ENCODE results near the gene HK1. TPM values are rescaled to one million over a fixed set of nuclear protein-coding genes. Genes with fewer than 3 reads are reported as not detected.
A peak's percentile ranks its signal among the peaks of the same experiment; 100 is the strongest.

Gene HK1
- total and polyA plus RNA-seq, 2 donors (not counting 1 experiment from before 2014, with no cell fraction given), result 60.6 to 172 TPM

DNA sequence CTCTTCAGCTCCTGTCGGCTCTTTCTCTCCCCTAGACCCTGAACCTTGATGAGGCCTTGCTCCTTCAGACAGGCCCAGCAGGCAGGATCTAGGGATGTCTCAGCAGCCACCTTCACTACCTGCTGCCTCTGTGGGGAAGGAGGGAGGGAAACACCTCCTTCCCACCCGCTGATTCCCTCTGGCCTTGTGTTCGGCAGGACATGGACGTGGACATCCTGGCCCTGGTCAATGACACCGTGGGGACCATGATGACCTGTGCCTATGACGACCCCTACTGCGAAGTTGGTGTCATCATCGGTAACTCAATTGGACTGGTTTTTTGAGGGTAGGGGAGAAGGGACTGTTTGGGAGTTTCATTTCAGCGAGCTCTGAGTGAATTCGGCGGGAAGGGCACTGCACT, 37.8 kb upstream of the HK1 start:
- Histone ChIP-seq H3K27me3 (ENCODE audit: control insufficient read depth, insufficient read depth, low read length) (no peaks in the 10 kb centered on the region), H2AFZ (ENCODE audit: low read length) (no peak overlapping the region), H3K4me1 (ENCODE audit: control insufficient read depth, extremely low read depth, insufficient read depth, low read length) (no peaks in the 10 kb centered on the region), H3K4me2 (ENCODE audit: extremely low read depth, insufficient read depth, low read length) (no peak overlapping the region), H3K79me2 (ENCODE audit: control insufficient read depth, insufficient read depth, low read length) (no peaks in the 10 kb centered on the region), H3K4me3 (replicated peaks in 1 of 4; ENCODE audit: control extremely low read depth in 1 of 4, insufficient read depth in 1 of 4, low read depth in 3 of 4, low read length in 4 of 4) (no peak overlapping the region), H3K27ac (ENCODE audit: insufficient read depth, low read length) (no peak overlapping the region), H3K9ac (ENCODE audit: insufficient read depth, low read length) (no peak overlapping the region), H4K20me1 (ENCODE audit: control insufficient read depth, extremely low read depth, insufficient read depth, low read length) (no peaks in the 10 kb centered on the region), H3K36me3 (ENCODE audit: control insufficient read depth, insufficient read depth, low read length) (no peaks in the 10 kb centered on the region), H3K9me3 (ENCODE audit: control insufficient read depth, insufficient read depth, low read depth, low read length) (no peaks in the 10 kb centered on the region)
- no peak for DNase-seq (ENCODE audit: low read depth in 2 of 2)
- TF ChIP-seq EZH2 (IDR thresholded peaks at IDR 0.05; ENCODE audit: low read length, missing control alignments), result no peak
- TF ChIP-seq, protein P1, sequence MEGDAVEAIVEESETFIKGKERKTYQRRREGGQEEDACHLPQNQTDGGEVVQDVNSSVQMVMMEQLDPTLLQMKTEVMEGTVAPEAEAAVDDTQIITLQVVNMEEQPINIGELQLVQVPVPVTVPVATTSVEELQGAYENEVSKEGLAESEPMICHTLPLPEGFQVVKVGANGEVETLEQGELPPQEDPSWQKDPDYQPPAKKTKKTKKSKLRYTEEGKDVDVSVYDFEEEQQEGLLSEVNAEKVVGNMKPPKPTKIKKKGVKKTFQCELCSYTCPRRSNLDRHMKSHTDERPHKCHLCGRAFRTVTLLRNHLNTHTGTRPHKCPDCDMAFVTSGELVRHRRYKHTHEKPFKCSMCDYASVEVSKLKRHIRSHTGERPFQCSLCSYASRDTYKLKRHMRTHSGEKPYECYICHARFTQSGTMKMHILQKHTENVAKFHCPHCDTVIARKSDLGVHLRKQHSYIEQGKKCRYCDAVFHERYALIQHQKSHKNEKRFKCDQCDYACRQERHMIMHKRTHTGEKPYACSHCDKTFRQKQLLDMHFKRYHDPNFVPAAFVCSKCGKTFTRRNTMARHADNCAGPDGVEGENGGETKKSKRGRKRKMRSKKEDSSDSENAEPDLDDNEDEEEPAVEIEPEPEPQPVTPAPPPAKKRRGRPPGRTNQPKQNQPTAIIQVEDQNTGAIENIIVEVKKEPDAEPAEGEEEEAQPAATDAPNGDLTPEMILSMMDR (conservative IDR thresholded peaks at IDR 0.05 in 1 of 2, IDR thresholded peaks at IDR 0.05 in 1 of 2; ENCODE audit: low read depth in 1 of 2, low read length in 2 of 2), result no peak

DNA sequence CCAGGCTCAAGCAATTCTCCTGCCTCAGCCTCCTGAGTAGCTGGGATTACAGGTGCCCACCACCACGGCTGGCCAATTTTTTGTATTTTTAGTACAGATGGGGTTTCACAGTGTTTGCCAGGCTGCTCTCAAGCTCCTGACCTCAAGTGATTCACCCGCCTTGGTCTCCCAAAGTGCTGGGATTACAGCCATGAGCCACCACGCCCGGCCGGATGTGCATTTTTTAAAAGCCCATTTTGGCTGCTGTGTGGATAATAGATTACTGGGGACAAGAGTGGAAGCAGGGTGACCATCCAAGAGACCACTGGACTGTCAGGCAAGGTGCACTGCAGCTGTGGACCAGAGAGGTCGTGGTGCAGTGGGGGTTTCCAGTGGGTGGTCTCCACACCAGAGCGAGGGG, 36.7 kb upstream of the HK1 start:
- H4K20me1 ChIP-seq (ENCODE audit: control insufficient read depth, extremely low read depth, insufficient read depth, low read length), result no peaks in the 10 kb centered on the region
- no peak for TF ChIP-seq EZH2 (IDR thresholded peaks at IDR 0.05; ENCODE audit: low read length, missing control alignments)
- H3K4me2 ChIP-seq (ENCODE audit: extremely low read depth, insufficient read depth, low read length), result peak overlapping the region; percentile 10
- no peaks in the 10 kb centered on the region for H3K27me3 ChIP-seq (ENCODE audit: control insufficient read depth, insufficient read depth, low read length)
- H3K36me3 ChIP-seq (ENCODE audit: control insufficient read depth, insufficient read depth, low read length), result no peaks in the 10 kb centered on the region
- no peaks in the 10 kb centered on the region for H3K9me3 ChIP-seq (ENCODE audit: control insufficient read depth, insufficient read depth, low read depth, low read length)
- H3K4me1 ChIP-seq (ENCODE audit: control insufficient read depth, extremely low read depth, insufficient read depth, low read length), result no peaks in the 10 kb centered on the region
- H2AFZ ChIP-seq (ENCODE audit: low read length), result no peak overlapping the region
- H3K27ac ChIP-seq (ENCODE audit: insufficient read depth, low read length), result no peak overlapping the region
- H3K4me3 ChIP-seq (replicated peaks in 1 of 4; ENCODE audit: control extremely low read depth in 1 of 4, insufficient read depth in 1 of 4, low read depth in 3 of 4, low read length in 4 of 4), result no peak overlapping the region
- H3K79me2 ChIP-seq (ENCODE audit: control insufficient read depth, insufficient read depth, low read length), result no peaks in the 10 kb centered on the region
- no peak overlapping the region for H3K9ac ChIP-seq (ENCODE audit: insufficient read depth, low read length)
- peak; percentile 34 to 80 for DNase-seq (ENCODE audit: low read depth in 2 of 2)

DNA sequence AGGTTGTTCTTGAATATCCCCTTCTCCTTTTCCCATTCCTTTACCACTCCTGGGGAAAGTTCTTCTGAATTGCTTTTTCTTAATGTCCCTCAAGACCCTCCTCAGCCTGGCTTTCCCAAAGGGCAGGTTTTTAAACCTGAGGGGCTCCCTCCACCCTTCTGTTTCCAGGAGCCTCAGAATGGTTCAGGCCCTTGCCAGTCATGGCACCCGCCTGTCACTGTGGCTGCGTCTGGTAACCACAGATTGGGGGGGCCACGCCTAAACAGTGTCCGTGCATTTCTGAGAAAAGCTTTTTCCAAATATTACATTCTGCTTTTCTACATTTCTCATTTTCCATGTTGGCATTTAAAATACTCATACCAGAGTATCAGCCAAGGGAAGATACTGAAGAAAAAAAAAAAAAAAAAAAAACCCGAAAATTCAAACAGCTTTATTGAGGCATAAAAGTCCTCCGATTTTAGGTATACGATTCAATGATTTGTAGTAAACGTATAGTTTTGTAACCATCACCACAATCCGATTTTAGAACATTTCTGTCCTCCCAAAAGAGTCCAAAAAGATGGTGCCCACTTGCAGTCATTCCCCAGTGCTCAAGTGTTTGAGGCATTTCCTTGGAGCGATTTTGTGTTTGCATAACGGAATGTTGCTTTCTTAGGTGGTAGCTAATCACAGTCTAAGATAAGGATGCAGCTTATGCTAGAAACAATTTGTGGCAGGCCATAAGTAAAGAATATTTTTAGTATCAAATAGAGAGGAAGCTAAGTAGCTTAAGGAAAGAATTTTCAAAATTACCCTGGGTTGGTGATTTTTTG, 36.0 kb upstream of the HK1 start:
- TF ChIP-seq EZH2 (IDR thresholded peaks at IDR 0.05; ENCODE audit: low read length, missing control alignments), result no peak
- TF ChIP-seq, protein P1 (conservative IDR thresholded peaks at IDR 0.05 in 1 of 2, IDR thresholded peaks at IDR 0.05 in 1 of 2; ENCODE audit: low read depth in 1 of 2, low read length in 2 of 2), result no peak
- H2AFZ ChIP-seq (ENCODE audit: low read length), result no peak overlapping the region
- no peaks in the 10 kb centered on the region for H3K9me3 ChIP-seq (ENCODE audit: control insufficient read depth, insufficient read depth, low read depth, low read length)
- no peak overlapping the region for H3K9ac ChIP-seq (ENCODE audit: insufficient read depth, low read length)
- peak in 1 of 2 donors; percentile 65 for DNase-seq (ENCODE audit: low read depth in 2 of 2)
- H3K4me2 ChIP-seq (ENCODE audit: extremely low read depth, insufficient read depth, low read length), result no peak overlapping the region
- H3K36me3 ChIP-seq (ENCODE audit: control insufficient read depth, insufficient read depth, low read length), result no peaks in the 10 kb centered on the region
- H3K4me3 ChIP-seq (replicated peaks in 1 of 4; ENCODE audit: control extremely low read depth in 1 of 4, insufficient read depth in 1 of 4, low read depth in 3 of 4, low read length in 4 of 4), result no peak overlapping the region
- H3K79me2 ChIP-seq (ENCODE audit: control insufficient read depth, insufficient read depth, low read length), result no peaks in the 10 kb centered on the region
- H3K4me1 ChIP-seq (ENCODE audit: control insufficient read depth, extremely low read depth, insufficient read depth, low read length), result no peaks in the 10 kb centered on the region
- no peaks in the 10 kb centered on the region for H4K20me1 ChIP-seq (ENCODE audit: control insufficient read depth, extremely low read depth, insufficient read depth, low read length)
- no peaks in the 10 kb centered on the region for H3K27me3 ChIP-seq (ENCODE audit: control insufficient read depth, insufficient read depth, low read length)
- no peak overlapping the region for H3K27ac ChIP-seq (ENCODE audit: insufficient read depth, low read length)
